ENCODE measurements around the gene RASGRF1.

Gene RASGRF1

GRCh38 chr15:79099692-79100091, 9.1 kb upstream of the RASGRF1 start:
- DNase-seq = no peak
- Histone ChIP-seq H3K9me3 (ENCODE audit: control extremely low read depth in 1 of 5, control insufficient read depth in 4 of 5, insufficient read depth in 2 of 5, low read depth in 1 of 5, low read length in 4 of 5) (no peaks in the 10 kb centered on the region), H3K27me3 (replicated peaks in 2 of 5; ENCODE audit: control insufficient read depth in 4 of 5, insufficient read depth in 5 of 5, low read length in 4 of 5) (peaks cover 6 to 62% (median 10%) of the 10 kb centered on the region in 5 experiments), H3K36me3 (ENCODE audit: control insufficient read depth in 4 of 4, insufficient read depth in 4 of 4, low read length in 3 of 4) (no peaks in the 10 kb centered on the region), H3K27ac (ENCODE audit: insufficient read depth in 1 of 2, low read depth in 1 of 2, low read length in 2 of 2, poor library complexity in 1 of 2, severe bottlenecking in 2 of 2) (no peak overlapping the region), H3K4me3 (ENCODE audit: control insufficient read depth in 1 of 7, extremely low read depth in 1 of 7, insufficient read depth in 4 of 7, low read depth in 2 of 7, low read length in 6 of 7) (no peak overlapping the region), H3K4me1 (ENCODE audit: control extremely low read depth in 1 of 4, control insufficient read depth in 4 of 4, insufficient read depth in 4 of 4, low read length in 3 of 4) (no peaks in the 10 kb centered on the region)
- WGBS (ENCODE audit: insufficient coverage) = 86% methylated on average over 3 of the region's 4 CpGs
- POLR2A ChIA-PET = no interaction called here
- CTCF ChIA-PET = interaction anchor here (1.6 kb wide), 1 partner anchor 85 kb away, joined by 5 read pairs; no protein-coding TSS in a partner anchor

GRCh38 chr15:79094611-79095021, 4.0 kb upstream of the RASGRF1 start:
- Histone ChIP-seq H3K4me3 (ENCODE audit: control insufficient read depth in 1 of 7, extremely low read depth in 1 of 7, insufficient read depth in 4 of 7, low read depth in 2 of 7, low read length in 6 of 7) (no peak overlapping the region), H3K4me1 (ENCODE audit: control extremely low read depth in 1 of 4, control insufficient read depth in 4 of 4, insufficient read depth in 4 of 4, low read length in 3 of 4) (peaks cover 0 to 23% (median 17%) of the 10 kb centered on the region in 4 experiments), H3K27ac (ENCODE audit: insufficient read depth in 1 of 2, low read depth in 1 of 2, low read length in 2 of 2, poor library complexity in 1 of 2, severe bottlenecking in 2 of 2) (no peak overlapping the region), H3K27me3 (replicated peaks in 2 of 5; ENCODE audit: control insufficient read depth in 4 of 5, insufficient read depth in 5 of 5, low read length in 4 of 5) (peaks cover 6 to 78% (median 36%) of the 10 kb centered on the region in 5 experiments), H3K36me3 (ENCODE audit: control insufficient read depth in 4 of 4, insufficient read depth in 4 of 4, low read length in 3 of 4) (no peaks in the 10 kb centered on the region), H3K9me3 (ENCODE audit: control extremely low read depth in 1 of 5, control insufficient read depth in 4 of 5, insufficient read depth in 2 of 5, low read depth in 1 of 5, low read length in 4 of 5) (no peaks in the 10 kb centered on the region)
- CTCF ChIA-PET = no interaction called here
- DNase-seq = no peak
- whole genome bisulfite sequencing (ENCODE audit: insufficient coverage) = 24% methylated on average over 6 of the region's 6 CpGs
- POLR2A ChIA-PET = no interaction called here

DNA sequence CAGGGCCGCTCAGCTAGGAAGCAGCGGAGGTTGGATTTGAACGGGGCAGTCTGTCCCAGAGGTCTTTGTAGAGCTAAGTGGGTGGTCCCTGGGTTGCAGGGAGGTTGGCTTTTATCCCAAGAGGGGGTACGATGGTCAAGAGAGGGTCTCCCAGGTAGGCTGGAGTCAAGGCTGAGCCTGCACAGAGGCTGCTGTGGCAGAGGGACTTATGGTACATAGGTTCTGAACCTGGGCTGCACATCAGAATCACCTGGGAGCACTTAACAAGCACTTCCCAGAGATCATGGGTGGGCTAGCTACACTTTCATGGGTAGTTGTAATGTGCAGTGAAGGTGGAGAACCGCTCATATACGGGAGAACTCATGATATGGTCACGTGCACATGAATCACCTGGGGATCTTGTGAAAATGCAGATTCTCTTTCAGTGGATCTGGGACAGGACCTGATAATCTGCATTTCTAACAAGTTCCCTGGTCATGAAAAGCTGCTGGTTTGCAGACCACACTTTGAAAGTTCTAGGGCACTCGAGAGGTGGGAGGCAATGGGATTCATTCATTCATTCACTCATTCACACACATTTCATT, 2.9 kb upstream of the RASGRF1 start:
- CTCF ChIA-PET = no interaction called here
- 62% methylated on average over 6 of the region's 8 CpGs for WGBS (ENCODE audit: insufficient coverage)
- H3K36me3 ChIP-seq (ENCODE audit: control insufficient read depth in 4 of 4, insufficient read depth in 4 of 4, low read length in 3 of 4) = no peaks in the 10 kb centered on the region
- H3K27me3 ChIP-seq (replicated peaks in 2 of 5; ENCODE audit: control insufficient read depth in 4 of 5, insufficient read depth in 5 of 5, low read length in 4 of 5) = peaks cover 2 to 88% (median 39%) of the 10 kb centered on the region in 5 experiments
- no peaks in the 10 kb centered on the region for H3K9me3 ChIP-seq (ENCODE audit: control extremely low read depth in 1 of 5, control insufficient read depth in 4 of 5, insufficient read depth in 2 of 5, low read depth in 1 of 5, low read length in 4 of 5)
- H3K4me1 ChIP-seq (ENCODE audit: control extremely low read depth in 1 of 4, control insufficient read depth in 4 of 4, insufficient read depth in 4 of 4, low read length in 3 of 4) = peaks cover 0 to 27% (median 19%) of the 10 kb centered on the region in 4 experiments
- POLR2A ChIA-PET = no interaction called here
- H3K27ac ChIP-seq (ENCODE audit: insufficient read depth in 1 of 2, low read depth in 1 of 2, low read length in 2 of 2, poor library complexity in 1 of 2, severe bottlenecking in 2 of 2) = no peak overlapping the region
- no peak overlapping the region for H3K4me3 ChIP-seq (ENCODE audit: control insufficient read depth in 1 of 7, extremely low read depth in 1 of 7, insufficient read depth in 4 of 7, low read depth in 2 of 7, low read length in 6 of 7)
- DNase-seq = no peak

DNA sequence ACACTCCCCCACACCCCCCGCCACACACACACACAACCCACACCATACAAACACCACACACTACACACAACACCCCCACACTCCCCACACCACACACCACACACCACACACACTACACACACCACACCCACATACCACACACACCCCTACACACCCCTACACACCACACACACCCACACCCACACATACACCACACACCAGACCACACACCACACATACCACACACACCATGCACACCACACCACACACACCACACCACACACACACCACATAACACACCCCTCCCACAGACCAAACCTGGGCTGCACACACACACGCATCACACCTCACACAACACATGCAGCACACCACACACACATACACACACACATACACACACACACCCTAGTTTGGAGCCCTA, 1.8 kb upstream of the RASGRF1 start:
- Histone ChIP-seq H3K27ac (ENCODE audit: insufficient read depth in 1 of 2, low read depth in 1 of 2, low read length in 2 of 2, poor library complexity in 1 of 2, severe bottlenecking in 2 of 2) (no peak overlapping the region), H3K4me3 (ENCODE audit: control insufficient read depth in 1 of 7, extremely low read depth in 1 of 7, insufficient read depth in 4 of 7, low read depth in 2 of 7, low read length in 6 of 7) (no peak overlapping the region), H3K36me3 (ENCODE audit: control insufficient read depth in 4 of 4, insufficient read depth in 4 of 4, low read length in 3 of 4) (no peaks in the 10 kb centered on the region), H3K9me3 (ENCODE audit: control extremely low read depth in 1 of 5, control insufficient read depth in 4 of 5, insufficient read depth in 2 of 5, low read depth in 1 of 5, low read length in 4 of 5) (no peaks in the 10 kb centered on the region), H3K27me3 (replicated peaks in 2 of 5; ENCODE audit: control insufficient read depth in 4 of 5, insufficient read depth in 5 of 5, low read length in 4 of 5) (peaks cover 5 to 94% (median 46%) of the 10 kb centered on the region in 5 experiments), H3K4me1 (ENCODE audit: control extremely low read depth in 1 of 4, control insufficient read depth in 4 of 4, insufficient read depth in 4 of 4, low read length in 3 of 4) (peaks cover 0 to 27% (median 19%) of the 10 kb centered on the region in 4 experiments)
- ChIA-PET CTCF (no interaction called here), POLR2A (no interaction called here)
- peak in 1 of 3 donors; percentile 12 for DNase-seq
- no CpG with 5 or more reads among the region's 2 CpGs for WGBS (ENCODE audit: insufficient coverage)

DNA sequence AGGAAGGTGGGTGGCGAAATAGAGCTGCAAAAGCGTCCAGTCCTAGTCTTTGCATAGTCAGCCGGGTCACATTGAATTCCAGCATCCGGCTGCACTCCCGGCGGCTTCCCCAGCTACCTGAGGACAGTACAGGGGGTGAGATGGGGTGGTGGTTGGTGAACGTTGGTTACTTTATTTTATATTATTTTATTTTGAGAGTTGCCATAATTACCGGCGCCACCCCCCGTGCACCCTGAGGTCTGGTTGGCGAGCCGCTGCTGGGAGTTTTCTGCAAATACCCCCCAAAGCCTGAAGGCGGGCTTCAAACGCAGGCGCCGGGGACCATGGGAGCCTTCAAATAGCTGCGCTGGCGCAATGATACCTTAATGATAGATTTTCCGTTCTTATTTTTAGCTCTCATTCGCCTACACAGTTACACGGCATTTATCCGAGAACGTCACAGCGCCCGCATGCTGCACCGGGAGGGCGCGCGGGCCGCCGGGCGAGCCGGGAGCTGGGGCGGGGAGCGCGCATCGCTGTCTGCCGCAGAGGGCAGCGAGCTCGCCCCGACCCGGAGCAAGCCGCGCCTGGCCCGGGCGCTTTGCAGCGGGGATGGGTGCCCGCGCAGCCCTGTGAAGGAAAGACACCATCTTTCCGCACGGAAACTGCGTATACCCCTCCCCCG, 756 bp upstream of the RASGRF1 start:
- H3K4me1 ChIP-seq (ENCODE audit: control extremely low read depth in 1 of 4, control insufficient read depth in 4 of 4, insufficient read depth in 4 of 4, low read length in 3 of 4) = peaks cover 0 to 27% (median 19%) of the 10 kb centered on the region in 4 experiments
- peak in 2 of 3 donors; percentile 31 to 41 for DNase-seq
- POLR2A ChIA-PET = no interaction called here
- peaks cover 3 to 94% (median 47%) of the 10 kb centered on the region in 5 experiments for H3K27me3 ChIP-seq (replicated peaks in 2 of 5; ENCODE audit: control insufficient read depth in 4 of 5, insufficient read depth in 5 of 5, low read length in 4 of 5)
- H3K9me3 ChIP-seq (ENCODE audit: control extremely low read depth in 1 of 5, control insufficient read depth in 4 of 5, insufficient read depth in 2 of 5, low read depth in 1 of 5, low read length in 4 of 5) = no peaks in the 10 kb centered on the region
- CTCF ChIA-PET = interaction anchor here (1.5 kb wide), 1 partner anchor 19 kb away, joined by 3 read pairs; no protein-coding TSS in a partner anchor
- H3K27ac ChIP-seq (ENCODE audit: insufficient read depth in 1 of 2, low read depth in 1 of 2, low read length in 2 of 2, poor library complexity in 1 of 2, severe bottlenecking in 2 of 2) = no peak overlapping the region
- under 1% methylated on average over 36 of the region's 53 CpGs for WGBS (ENCODE audit: insufficient coverage)
- no peaks in the 10 kb centered on the region for H3K36me3 ChIP-seq (ENCODE audit: control insufficient read depth in 4 of 4, insufficient read depth in 4 of 4, low read length in 3 of 4)
- peak overlapping the region in 3 of 7 experiments; percentile 36 to 52 (median 45) for H3K4me3 ChIP-seq (ENCODE audit: control insufficient read depth in 1 of 7, extremely low read depth in 1 of 7, insufficient read depth in 4 of 7, low read depth in 2 of 7, low read length in 6 of 7)

- Histone ChIP-seq H3K27ac (ENCODE audit: insufficient read depth in 1 of 2, low read depth in 1 of 2, low read length in 2 of 2, poor library complexity in 1 of 2, severe bottlenecking in 2 of 2) (no peak overlapping the region), H3K9me3 (ENCODE audit: control extremely low read depth in 1 of 5, control insufficient read depth in 4 of 5, insufficient read depth in 2 of 5, low read depth in 1 of 5, low read length in 4 of 5) (no peaks in the 10 kb centered on the region), H3K36me3 (ENCODE audit: control insufficient read depth in 4 of 4, insufficient read depth in 4 of 4, low read length in 3 of 4) (no peaks in the 10 kb centered on the region), H3K27me3 (replicated peaks in 2 of 5; ENCODE audit: control insufficient read depth in 4 of 5, insufficient read depth in 5 of 5, low read length in 4 of 5) (peaks cover 3 to 100% (median 53%) of the 10 kb centered on the region in 5 experiments), H3K4me1 (ENCODE audit: control extremely low read depth in 1 of 4, control insufficient read depth in 4 of 4, insufficient read depth in 4 of 4, low read length in 3 of 4) (peaks cover 0 to 27% (median 19%) of the 10 kb centered on the region in 4 experiments), H3K4me3 (ENCODE audit: control insufficient read depth in 1 of 7, extremely low read depth in 1 of 7, insufficient read depth in 4 of 7, low read depth in 2 of 7, low read length in 6 of 7) (peak overlapping the region in 3 of 7 experiments; percentile 36 to 52 (median 45))
- WGBS (ENCODE audit: insufficient coverage) = 1% methylated on average over 45 of the region's 53 CpGs
- CTCF ChIA-PET = interaction anchor here (1.3 kb wide), 1 partner anchor 10 kb away, joined by 3 read pairs; no protein-coding TSS in a partner anchor
- peak in 2 of 3 donors; percentile 5 to 12 for DNase-seq
- POLR2A ChIA-PET = no interaction called here
These were observed 592 bp downstream of the RASGRF1 start for GRCh38 chr15:79089890-79090486.
